Smooth muscle cell (in vitro differentiated cells): ENCODE data around the gene ALG6. TPM values are rescaled to one million over a fixed set of nuclear protein-coding genes. Genes with fewer than 3 reads are reported as not detected.

ENCODE experiments used
- DNase-seq: peaks from one replicate; lab custom pipeline; 2025; ENCODE audit not compliant: unreplicated experiment; lab: John Stamatoyannopoulos, UW
- H2AFZ ChIP-seq: fragments of 200-600 bp; sonication (generic); 2 replicates; pipeline ENCODE4 v1.6.0; 2016; ENCODE audit warnings: antibody characterized with exemption, low read depth, mild to moderate bottlenecking
- H3F3A ChIP-seq: fragments of 200-600 bp; sonication (generic); 2 replicates; pipeline ENCODE4 v1.6.0; 2017; ENCODE audit warnings: antibody characterized with exemption, low read depth
- H3K27ac ChIP-seq: fragments of 200-600 bp; sonication (generic); 2 replicates; pipeline ENCODE4 v1.5.1; 2016; ENCODE audit warnings: low read depth, mild to moderate bottlenecking
- H3K27me3 ChIP-seq: fragments of 200-600 bp; sonication (generic); 2 replicates; pipeline ENCODE4 v1.6.1; 2016; ENCODE audit warnings: low read depth, mild to moderate bottlenecking
- H3K36me3 ChIP-seq: fragments of 200-600 bp; sonication (generic); 2 replicates; pipeline ENCODE4 v1.5.1; 2016; ENCODE audit warnings: low read depth
- H3K4me1 ChIP-seq: fragments of 200-600 bp; sonication (generic); 2 replicates; pipeline ENCODE4 v1.5.1; 2016; ENCODE audit warnings: low read depth
- H3K4me2 ChIP-seq: fragments of 200-600 bp; sonication (generic); 2 replicates; pipeline ENCODE4 v1.6.0; 2016; ENCODE audit warnings: mild to moderate bottlenecking
- H3K4me3 ChIP-seq: fragments of 200-600 bp; sonication (generic); 2 replicates; pipeline ENCODE4 v1.5.1; 2016; ENCODE audit warnings: mild to moderate bottlenecking
- H3K79me2 ChIP-seq: fragments of 200-600 bp; sonication (generic); 2 replicates; pipeline ENCODE4 v1.6.0; 2016; ENCODE audit warnings: low read depth, mild to moderate bottlenecking
- H3K9ac ChIP-seq: fragments of 200-600 bp; sonication (generic); 2 replicates; pipeline ENCODE4 v1.6.0; 2016; ENCODE audit warnings: low read depth
- H3K9me3 ChIP-seq: fragments of 200-600 bp; sonication (generic); replicated peaks from 2 replicates; pipeline ENCODE4 v1.5.1; 2016; ENCODE audit warnings: low read depth
- H4K20me1 ChIP-seq: fragments of 200-600 bp; sonication (generic); 2 replicates; pipeline ENCODE4 v1.6.0; 2016; ENCODE audit warnings: low read depth
- WGBS: methylation state at CpG from one replicate; pipeline ENCODE4 v1.1.7; 2016; ENCODE audit warnings: low lambda C conversion rate; 5-methylcytosine and 5-hydroxymethylcytosine counted together
- polyA plus RNA-seq: library from polyadenylated mRNA; unstranded; fragments of >200 nt; fragmentation: Nextera tagmentation; extraction: Ambion mirVana; gene quantifications from 2 replicates; pipeline ENCODE4 v1.2.1, GENCODE V29; 2016
- total RNA-seq: library from RNA; depleted of rRNA; stranded (reverse); fragments of >200 nt; gene quantifications from 2 replicates; pipeline ENCODE4 v1.2.3, GENCODE V29; 2014
- TF ChIP-seq, protein P1 (sequence below): fragments of 200-600 bp; sonication (generic); IDR thresholded peaks from 2 replicates; pipeline ENCODE4 v1.5.1; 2017; ENCODE audit warnings: borderline replicate concordance, mild to moderate bottlenecking, antibody characterized with exemption; ENCODE audit not compliant: insufficient read depth, poor library complexity, severe bottlenecking

The ALG6 gene
- total and polyA plus RNA-seq, 2 experiments from 2014 or later, result 11.9 to 20.6 TPM

- Histone ChIP-seq H3K27me3 (peaks cover 100% of the 10 kb centered on the region), H3K36me3 (no peaks in the 10 kb centered on the region), H4K20me1 (no peaks in the 10 kb centered on the region), H3K27ac (no peak overlapping the region), H3K4me3 (no peak overlapping the region), H3K79me2 (no peaks in the 10 kb centered on the region), H3F3A (no peaks in the 10 kb centered on the region), H3K9me3 (no peaks in the 10 kb centered on the region), H3K4me2 (peak overlapping the region; percentile 21), H2AFZ (no peak overlapping the region), H3K9ac (no peak overlapping the region), H3K4me1 (peaks cover 18% of the 10 kb centered on the region)
- no peak for DNase-seq
- WGBS, result 5% methylated on average over 59 of the region's 60 CpGs
- TF ChIP-seq, protein P1, sequence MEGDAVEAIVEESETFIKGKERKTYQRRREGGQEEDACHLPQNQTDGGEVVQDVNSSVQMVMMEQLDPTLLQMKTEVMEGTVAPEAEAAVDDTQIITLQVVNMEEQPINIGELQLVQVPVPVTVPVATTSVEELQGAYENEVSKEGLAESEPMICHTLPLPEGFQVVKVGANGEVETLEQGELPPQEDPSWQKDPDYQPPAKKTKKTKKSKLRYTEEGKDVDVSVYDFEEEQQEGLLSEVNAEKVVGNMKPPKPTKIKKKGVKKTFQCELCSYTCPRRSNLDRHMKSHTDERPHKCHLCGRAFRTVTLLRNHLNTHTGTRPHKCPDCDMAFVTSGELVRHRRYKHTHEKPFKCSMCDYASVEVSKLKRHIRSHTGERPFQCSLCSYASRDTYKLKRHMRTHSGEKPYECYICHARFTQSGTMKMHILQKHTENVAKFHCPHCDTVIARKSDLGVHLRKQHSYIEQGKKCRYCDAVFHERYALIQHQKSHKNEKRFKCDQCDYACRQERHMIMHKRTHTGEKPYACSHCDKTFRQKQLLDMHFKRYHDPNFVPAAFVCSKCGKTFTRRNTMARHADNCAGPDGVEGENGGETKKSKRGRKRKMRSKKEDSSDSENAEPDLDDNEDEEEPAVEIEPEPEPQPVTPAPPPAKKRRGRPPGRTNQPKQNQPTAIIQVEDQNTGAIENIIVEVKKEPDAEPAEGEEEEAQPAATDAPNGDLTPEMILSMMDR, result no peak
Measured at GRCh38 chr1:63319046-63320021, 48.1 kb upstream of the ALG6 start.

DNA sequence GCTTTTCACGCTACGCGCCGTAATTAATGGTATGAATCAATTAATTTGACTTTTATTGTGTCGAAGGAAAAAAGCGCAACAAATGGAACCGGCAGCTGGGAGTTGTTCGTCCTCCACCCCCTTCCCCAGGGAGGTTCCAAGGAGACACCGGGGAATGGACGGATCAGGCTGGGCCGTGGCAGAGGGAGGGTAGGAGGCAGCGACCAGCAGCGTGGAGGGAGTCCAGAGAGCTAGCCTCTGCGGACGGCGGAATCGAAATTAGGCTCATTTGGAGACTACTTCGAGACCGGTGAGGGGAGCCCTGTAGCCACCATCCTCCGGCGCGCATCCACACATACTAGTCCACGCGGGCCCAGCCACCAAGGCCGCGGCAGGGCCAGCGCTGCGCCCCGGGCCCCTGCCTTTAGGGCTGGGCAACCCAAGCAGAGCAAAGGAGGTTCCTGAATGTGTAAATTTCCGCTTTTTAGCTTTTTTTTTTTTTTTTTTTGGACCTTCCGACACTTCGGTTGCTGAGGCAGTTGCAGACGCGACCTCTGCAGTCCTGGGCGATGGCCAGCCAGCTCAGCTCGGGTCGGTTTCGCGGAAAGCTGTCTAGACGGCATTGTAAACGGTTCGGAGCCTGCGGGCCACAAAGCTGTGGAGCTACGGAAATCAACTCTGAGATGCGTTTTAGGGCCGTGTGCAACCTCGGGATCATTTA, 47.3 kb upstream of the ALG6 start:
- TF ChIP-seq, protein P1, result no peak
- H3K4me3 ChIP-seq, result no peak overlapping the region
- H3K27me3 ChIP-seq, result peaks cover 100% of the 10 kb centered on the region
- no peak overlapping the region for H3K9ac ChIP-seq
- H3K27ac ChIP-seq, result no peak overlapping the region
- no peak overlapping the region for H2AFZ ChIP-seq
- H3K79me2 ChIP-seq, result no peaks in the 10 kb centered on the region
- DNase-seq, result no peak
- no peaks in the 10 kb centered on the region for H3F3A ChIP-seq
- H3K4me2 ChIP-seq, result peak overlapping the region; percentile 21
- no peaks in the 10 kb centered on the region for H3K9me3 ChIP-seq
- 5% methylated on average over 47 of the region's 47 CpGs for WGBS
- H4K20me1 ChIP-seq, result no peaks in the 10 kb centered on the region
- no peaks in the 10 kb centered on the region for H3K36me3 ChIP-seq
- peaks cover 18% of the 10 kb centered on the region for H3K4me1 ChIP-seq

DNA sequence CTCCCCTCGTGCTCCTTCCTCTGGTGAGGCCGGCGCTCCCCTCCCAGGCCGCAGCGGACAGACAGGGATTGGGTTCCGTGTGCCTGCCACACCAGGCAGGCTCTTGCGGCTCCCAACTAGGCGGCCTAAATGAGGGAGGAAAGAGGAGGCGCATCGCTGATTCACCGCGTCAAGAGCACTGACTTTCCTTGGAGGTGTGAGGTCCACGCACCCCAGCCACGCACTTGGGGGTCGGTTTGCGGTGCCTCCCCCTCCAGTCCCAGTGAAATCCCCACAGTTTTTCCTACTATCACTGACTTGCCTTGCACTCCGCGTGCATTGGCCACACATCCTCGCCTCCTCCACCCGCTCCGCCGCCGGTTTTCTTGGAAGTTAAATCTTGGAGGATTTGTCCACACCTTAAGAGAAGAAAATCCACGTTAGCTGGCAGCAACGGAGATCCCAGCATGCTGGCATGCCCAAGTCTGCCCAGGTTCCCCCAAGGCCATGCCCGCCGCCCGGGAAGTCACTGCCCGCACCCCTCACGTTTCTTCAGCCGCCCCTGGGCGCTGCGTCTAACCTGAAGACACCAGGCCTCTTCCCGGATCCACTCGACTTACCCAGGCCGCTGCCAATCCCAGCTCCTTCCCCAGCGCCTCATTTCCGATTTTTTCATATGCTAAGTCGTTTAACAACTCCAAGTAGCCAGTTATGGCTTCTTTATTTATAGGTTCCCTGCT, 46.2 kb upstream of the ALG6 start:
- Histone ChIP-seq H3K27me3 (peaks cover 100% of the 10 kb centered on the region), H3K79me2 (no peaks in the 10 kb centered on the region), H3F3A (no peaks in the 10 kb centered on the region), H3K4me2 (no peak overlapping the region), H3K9ac (no peak overlapping the region), H3K27ac (no peak overlapping the region), H3K9me3 (no peaks in the 10 kb centered on the region), H2AFZ (no peak overlapping the region), H3K36me3 (no peaks in the 10 kb centered on the region), H3K4me3 (no peak overlapping the region), H4K20me1 (no peaks in the 10 kb centered on the region), H3K4me1 (peaks cover 18% of the 10 kb centered on the region)
- DNase-seq, result no peak
- 3% methylated on average over 38 of the region's 39 CpGs for WGBS
- TF ChIP-seq, protein P1, result no peak
